Measurements from ENCODE around the gene COMMD1.
"Not testable (repeated sequence)": the region's sequence is repeated elsewhere in the genome, so short reads cannot be mapped to it uniquely, and the experiment has no call there.

Gene COMMD1

GRCh38 chr2:61898810-61899209 is 6.7 kb upstream of the COMMD1 start:
- no peaks in the 10 kb centered on the region for H3K27me3 ChIP-seq
- no peak for DNase-seq
- H3K36me3 ChIP-seq, result no peaks in the 10 kb centered on the region
- no peaks in the 10 kb centered on the region for H3K9me3 ChIP-seq
- H3K4me3 ChIP-seq (ENCODE audit: low read depth, low read length), result no peak overlapping the region
- peak; percentile 63 for TF ChIP-seq CTCF (IDR thresholded peaks at IDR 0.05; ENCODE audit: low read depth, low read length)
- no peaks in the 10 kb centered on the region for H3K4me1 ChIP-seq

GRCh38 chr2:61900281-61900680 is 5.2 kb upstream of the COMMD1 start:
- TF ChIP-seq CTCF (IDR thresholded peaks at IDR 0.05; ENCODE audit: low read depth, low read length), result no peak
- Histone ChIP-seq H3K4me3 (ENCODE audit: low read depth, low read length) (no peak overlapping the region), H3K9me3 (no peaks in the 10 kb centered on the region), H3K4me1 (no peaks in the 10 kb centered on the region), H3K36me3 (no peaks in the 10 kb centered on the region), H3K27me3 (no peaks in the 10 kb centered on the region)
- no peak for DNase-seq

- H3K4me1 ChIP-seq, result no peaks in the 10 kb centered on the region
- H3K4me3 ChIP-seq (ENCODE audit: low read depth, low read length), result peak overlapping the region; percentile 77
- H3K9me3 ChIP-seq, result no peaks in the 10 kb centered on the region
- no peak for TF ChIP-seq CTCF (IDR thresholded peaks at IDR 0.05; ENCODE audit: low read depth, low read length)
- no peak for DNase-seq
- no peaks in the 10 kb centered on the region for H3K36me3 ChIP-seq
- H3K27me3 ChIP-seq, result no peaks in the 10 kb centered on the region
These were observed 654 bp downstream of the COMMD1 start for GRCh38 chr2:61906186-61906470.

- Histone ChIP-seq H3K4me1 (no peaks in the 10 kb centered on the region), H3K9me3 (no peaks in the 10 kb centered on the region), H3K27me3 (no peaks in the 10 kb centered on the region), H3K4me3 (ENCODE audit: low read depth, low read length) (no peak overlapping the region), H3K36me3 (no peaks in the 10 kb centered on the region)
- DNase-seq, result no peak
- no peak for TF ChIP-seq CTCF (IDR thresholded peaks at IDR 0.05; ENCODE audit: low read depth, low read length)
These were observed 3.6 kb downstream of the COMMD1 start for GRCh38 chr2:61909116-61909515.

GRCh38 chr2:61910603-61911002 is 5.1 kb downstream of the COMMD1 start:
- Histone ChIP-seq H3K4me3 (ENCODE audit: low read depth, low read length) (no peak overlapping the region), H3K9me3 (no peaks in the 10 kb centered on the region), H3K27me3 (no peaks in the 10 kb centered on the region), H3K36me3 (no peaks in the 10 kb centered on the region), H3K4me1 (no peaks in the 10 kb centered on the region)
- peak; percentile 25; the same call in 1 of the 2 replicates for TF ChIP-seq CTCF (IDR thresholded peaks at IDR 0.05; ENCODE audit: low read depth, low read length)
- no peak for DNase-seq

GRCh38 chr2:61911510-61911909 is 6.0 kb downstream of the COMMD1 start:
- no peaks in the 10 kb centered on the region for H3K36me3 ChIP-seq
- no peaks in the 10 kb centered on the region for H3K27me3 ChIP-seq
- TF ChIP-seq CTCF (IDR thresholded peaks at IDR 0.05; ENCODE audit: low read depth, low read length), result peak; percentile 32
- H3K4me3 ChIP-seq (ENCODE audit: low read depth, low read length), result no peak overlapping the region
- no peak for DNase-seq
- no peaks in the 10 kb centered on the region for H3K9me3 ChIP-seq
- no peaks in the 10 kb centered on the region for H3K4me1 ChIP-seq

- not testable (repeated sequence) for DNase-seq; H3K36me3 ChIP-seq; H3K27me3 ChIP-seq; H3K9me3 ChIP-seq; H3K4me3 ChIP-seq (ENCODE audit: low read depth, low read length); H3K4me1 ChIP-seq
These were observed 9.3 kb downstream of the COMMD1 start for GRCh38 chr2:61914794-61915193.
